Measurements from ENCODE around the gene CACNA1C. TPM values are rescaled to one million over a fixed set of nuclear protein-coding genes. Genes with fewer than 3 reads are reported as not detected.

CACNA1C gene
- total RNA-seq, 4 donors from 2014 or later, result 5.2 to 12.9 (median 6.3) TPM

DNA sequence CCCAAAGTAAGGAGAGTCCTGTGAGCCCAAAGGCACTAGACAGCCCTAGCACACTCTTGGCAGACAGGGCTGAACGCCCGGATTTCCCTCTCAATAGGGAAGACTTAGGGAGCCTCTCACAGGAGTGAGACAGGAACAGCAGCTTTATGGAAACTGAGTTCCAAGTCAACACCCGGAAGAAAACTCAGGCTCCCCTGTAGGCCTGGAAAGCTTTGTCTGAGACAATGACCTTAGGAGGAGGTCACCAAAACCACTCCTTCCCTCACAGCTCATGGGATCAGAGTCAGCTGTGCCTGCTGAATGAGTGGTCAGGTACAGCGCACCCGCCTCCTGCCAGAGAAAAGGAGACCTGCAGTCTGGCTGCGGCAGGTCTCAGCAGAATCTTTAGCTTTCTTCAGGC is 229.5 kb downstream of the CACNA1C start:
- DNase-seq (ENCODE audit: low spot score in 2 of 2), result no peak

DNA sequence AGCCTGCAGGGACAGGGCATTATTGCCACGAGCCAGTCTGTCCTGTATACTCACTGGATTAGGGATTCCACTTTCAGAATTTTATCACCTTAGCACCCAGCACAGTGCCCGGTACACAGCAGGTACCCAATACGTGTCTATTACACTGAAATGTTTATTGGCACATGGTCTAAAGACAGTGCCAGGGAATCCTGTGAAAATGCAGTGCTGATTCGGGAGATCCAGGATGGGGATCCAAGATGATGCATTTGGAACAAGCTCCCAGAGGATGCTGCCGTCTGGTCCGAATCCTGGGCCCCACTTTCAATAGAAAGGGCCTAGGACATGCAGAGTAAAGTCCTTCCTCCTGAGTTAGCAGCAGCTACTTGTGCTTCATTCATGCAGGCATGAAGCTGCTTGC is 230.7 kb downstream of the CACNA1C start:
- H3K4me3 ChIP-seq, result no peak overlapping the region
- H3K27me3 ChIP-seq, result no peaks in the 10 kb centered on the region
- TF ChIP-seq, protein P1, sequence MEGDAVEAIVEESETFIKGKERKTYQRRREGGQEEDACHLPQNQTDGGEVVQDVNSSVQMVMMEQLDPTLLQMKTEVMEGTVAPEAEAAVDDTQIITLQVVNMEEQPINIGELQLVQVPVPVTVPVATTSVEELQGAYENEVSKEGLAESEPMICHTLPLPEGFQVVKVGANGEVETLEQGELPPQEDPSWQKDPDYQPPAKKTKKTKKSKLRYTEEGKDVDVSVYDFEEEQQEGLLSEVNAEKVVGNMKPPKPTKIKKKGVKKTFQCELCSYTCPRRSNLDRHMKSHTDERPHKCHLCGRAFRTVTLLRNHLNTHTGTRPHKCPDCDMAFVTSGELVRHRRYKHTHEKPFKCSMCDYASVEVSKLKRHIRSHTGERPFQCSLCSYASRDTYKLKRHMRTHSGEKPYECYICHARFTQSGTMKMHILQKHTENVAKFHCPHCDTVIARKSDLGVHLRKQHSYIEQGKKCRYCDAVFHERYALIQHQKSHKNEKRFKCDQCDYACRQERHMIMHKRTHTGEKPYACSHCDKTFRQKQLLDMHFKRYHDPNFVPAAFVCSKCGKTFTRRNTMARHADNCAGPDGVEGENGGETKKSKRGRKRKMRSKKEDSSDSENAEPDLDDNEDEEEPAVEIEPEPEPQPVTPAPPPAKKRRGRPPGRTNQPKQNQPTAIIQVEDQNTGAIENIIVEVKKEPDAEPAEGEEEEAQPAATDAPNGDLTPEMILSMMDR (IDR thresholded peaks at IDR 0.05), result no peak
- no peaks in the 10 kb centered on the region for H3K9me3 ChIP-seq
- DNase-seq (ENCODE audit: low spot score in 2 of 2), result no peak
- H3K27ac ChIP-seq, result peak overlapping the region in 3 of 4 donors; percentile 19 to 58 (median 49)
- no peaks in the 10 kb centered on the region for H3K36me3 ChIP-seq
- WGBS, 2 donors, result 69 to 84% methylated on average over 6 of the region's 6 CpGs
- peaks cover 0 to 52% (median 24%) of the 10 kb centered on the region in 4 donors for H3K4me1 ChIP-seq

More for the DNA sequence above, 229.5 kb downstream of the CACNA1C start:
- 79 to 82% methylated on average over 6 of the region's 6 CpGs for WGBS, 2 donors
- no peaks in the 10 kb centered on the region for H3K27me3 ChIP-seq
- no peak overlapping the region for H3K4me3 ChIP-seq
- no peaks in the 10 kb centered on the region for H3K9me3 ChIP-seq
- no peak overlapping the region for H3K27ac ChIP-seq
- peaks cover 0 to 42% (median 20%) of the 10 kb centered on the region in 4 donors for H3K4me1 ChIP-seq
- no peaks in the 10 kb centered on the region for H3K36me3 ChIP-seq
- TF ChIP-seq, protein P1 (IDR thresholded peaks at IDR 0.05), result no peak
- no peak for TF ChIP-seq POLR2A (IDR thresholded peaks at IDR 0.05)
- TF ChIP-seq EP300 (IDR thresholded peaks at IDR 0.05), result no peak

DNA sequence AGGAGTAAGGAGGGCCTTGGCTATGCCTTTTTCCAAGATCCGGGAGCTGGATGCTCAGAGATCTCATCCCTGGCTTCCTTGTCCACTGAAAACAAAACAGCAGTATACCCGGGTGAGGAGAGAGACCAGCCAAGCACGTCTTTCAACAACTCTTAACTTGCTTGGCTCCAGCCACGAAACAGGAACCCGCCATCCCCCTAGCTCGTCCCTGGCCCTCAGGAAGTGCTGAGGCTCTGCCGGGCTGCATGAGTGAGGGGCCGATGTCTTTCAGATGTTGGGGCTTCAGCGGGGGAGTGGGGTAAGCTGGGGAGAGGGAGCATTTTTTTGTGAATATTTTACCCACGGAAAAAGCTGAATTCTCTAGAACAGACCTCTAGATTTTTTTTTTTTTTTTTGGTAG is 231.1 kb downstream of the CACNA1C start:
- 31 to 33% methylated on average over 10 of the region's 10 CpGs for WGBS, 2 donors
- no peak overlapping the region for H3K4me3 ChIP-seq
- H3K27ac ChIP-seq, result peak overlapping the region in 3 of 4 donors; percentile 19 to 58 (median 49)
- no peaks in the 10 kb centered on the region for H3K27me3 ChIP-seq
- no peak for DNase-seq (ENCODE audit: low spot score in 2 of 2)
- no peaks in the 10 kb centered on the region for H3K36me3 ChIP-seq
- no peaks in the 10 kb centered on the region for H3K9me3 ChIP-seq
- TF ChIP-seq, protein P1 (IDR thresholded peaks at IDR 0.05), result no peak
- TF ChIP-seq EP300 (IDR thresholded peaks at IDR 0.05) (no peak), POLR2A (IDR thresholded peaks at IDR 0.05) (no peak)
- H3K4me1 ChIP-seq, result peaks cover 0 to 52% (median 24%) of the 10 kb centered on the region in 4 donors

DNA sequence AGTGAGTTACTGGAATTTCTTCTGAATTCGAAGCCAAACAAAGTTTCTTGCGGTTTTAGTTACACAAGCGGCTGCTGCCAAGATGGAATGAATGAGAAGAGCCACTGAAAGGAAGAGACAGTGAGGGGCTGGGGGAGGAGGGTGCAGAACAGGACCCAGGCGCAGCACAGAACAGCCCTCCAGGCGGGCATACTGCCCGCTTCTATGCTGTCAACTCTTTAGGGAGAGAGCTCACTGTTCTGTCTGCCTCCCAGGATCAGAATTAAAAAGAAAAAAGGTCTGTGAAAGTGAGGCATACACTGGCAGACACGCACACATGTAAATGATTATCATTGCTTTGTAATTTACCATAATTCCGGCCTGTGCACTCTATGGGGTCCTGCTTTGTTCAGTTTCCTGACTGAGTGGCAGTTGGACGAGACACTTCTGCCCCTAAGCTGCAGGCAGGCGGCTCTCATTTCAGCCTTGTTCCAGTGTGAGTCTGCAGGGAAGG is 231.6 kb downstream of the CACNA1C start:
- Histone ChIP-seq H3K27me3 (no peaks in the 10 kb centered on the region), H3K36me3 (no peaks in the 10 kb centered on the region), H3K4me1 (peaks cover 0 to 52% (median 24%) of the 10 kb centered on the region in 4 donors), H3K9me3 (no peaks in the 10 kb centered on the region), H3K4me3 (no peak overlapping the region), H3K27ac (peak overlapping the region in 2 of 4 donors; percentile 22 to 58)
- WGBS, 2 donors, result 30 to 37% methylated on average over 10 of the region's 10 CpGs
- no peak for DNase-seq (ENCODE audit: low spot score in 2 of 2)
- no peak for TF ChIP-seq EP300 (IDR thresholded peaks at IDR 0.05)
- TF ChIP-seq, protein P1 (IDR thresholded peaks at IDR 0.05), result no peak
- TF ChIP-seq POLR2A (IDR thresholded peaks at IDR 0.05), result no peak

DNA sequence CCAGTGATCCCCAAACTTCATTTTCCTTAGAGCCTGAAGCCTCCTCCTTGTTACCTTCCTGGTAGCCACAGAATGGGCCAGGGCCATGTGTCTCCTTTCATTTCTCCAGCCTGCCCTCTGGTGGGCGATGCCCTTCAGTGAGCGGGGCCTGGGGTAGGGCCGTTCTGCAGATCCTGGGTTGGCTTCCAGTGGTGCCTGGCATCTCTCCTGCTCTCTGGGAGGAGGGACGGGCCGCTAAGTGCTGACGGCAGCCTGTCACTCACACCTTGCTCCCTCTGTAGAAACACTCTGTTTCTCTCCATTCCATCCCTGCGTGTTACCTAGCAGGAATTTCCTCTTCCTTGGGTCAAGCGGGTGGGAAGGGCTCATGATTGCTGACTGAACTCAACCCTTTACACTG is 232.1 kb downstream of the CACNA1C start:
- 34 to 38% methylated on average over 8 of the region's 8 CpGs for WGBS, 2 donors
- Histone ChIP-seq H3K27me3 (no peaks in the 10 kb centered on the region), H3K27ac (peak overlapping the region in 2 of 4 donors; percentile 22 to 58), H3K36me3 (no peaks in the 10 kb centered on the region), H3K4me1 (peaks cover 0 to 52% (median 24%) of the 10 kb centered on the region in 4 donors), H3K9me3 (no peaks in the 10 kb centered on the region), H3K4me3 (no peak overlapping the region)
- TF ChIP-seq POLR2A (IDR thresholded peaks at IDR 0.05) (no peak), EP300 (IDR thresholded peaks at IDR 0.05) (no peak)
- TF ChIP-seq, protein P1 (IDR thresholded peaks at IDR 0.05), result peak; percentile 24 to 60 (median 47)
- DNase-seq (ENCODE audit: low spot score in 2 of 2), result peak; percentile 52 to 63

Data from tibial nerve (tissue), 4 donors.